HL-60 (cell line): ENCODE measurements around the gene TIPRL.

Experiments
- DNase-seq, 2 experiments: peaks; one replicate each; pipeline ENCODE4 v3.0.0-alpha.2; 2010 to 2020; ENCODE audit warnings: low read depth in 1 of 2, low spot score in 1 of 2
- H3K27ac ChIP-seq: fragments of 250-450 bp; sonication (Bioruptor Pico); replicated peaks from 2 replicates; pipeline ENCODE4 v1.5.1; 2020; ENCODE audit warnings: mild to moderate bottlenecking, moderate library complexity
- H3K27me3 ChIP-seq: fragments of 250-450 bp; sonication (Bioruptor Pico); 2 replicates; pipeline ENCODE4 v1.5.1; 2021; ENCODE audit warnings: mild to moderate bottlenecking, moderate library complexity; ENCODE audit not compliant: insufficient read depth, poor library complexity, severe bottlenecking
- H3K4me3 ChIP-seq: replicated peaks from 2 replicates; pipeline ENCODE4 v1.5.1; 2011; ENCODE audit warnings: mild to moderate bottlenecking, control low read depth, low read length; ENCODE audit not compliant: insufficient read depth
- CTCF ChIP-seq: IDR thresholded peaks from one replicate; pipeline ENCODE4 v1.5.1; 2011; ENCODE audit warnings: low read length, control low read depth, inconsistent platforms; ENCODE audit not compliant: insufficient read depth
- GABPA ChIP-seq: IDR thresholded peaks from 2 replicates; pipeline ENCODE4 v1.6.1; 2012; ENCODE audit warnings: low read depth
- POLR2AphosphoS5 ChIP-seq: IDR thresholded peaks from 2 replicates; pipeline ENCODE4 v1.6.1; 2012; ENCODE audit warnings: low read depth
- SPI1 ChIP-seq: IDR thresholded peaks from 2 replicates; pipeline ENCODE4 v1.6.1; 2012; ENCODE audit warnings: low read depth, mild to moderate bottlenecking, borderline replicate concordance
- TF ChIP-seq, protein P1 (sequence below): IDR thresholded peaks from 2 replicates; pipeline ENCODE4 v1.6.1; 2012; ENCODE audit warnings: low read depth; ENCODE audit not compliant: insufficient replicate concordance

Gene TIPRL

GRCh38 chr1:168225476-168226190, 46.9 kb downstream of the TIPRL start, which contains the start of gene SFT2D2:
Gene SFT2D2, plus strand, starts transcription at chr1:168226004. Its CDS starts 76 bp downstream, at chr1:168226080.
- Histone ChIP-seq H3K27me3 (no peaks in the 10 kb centered on the region), H3K4me3 (peak within 1 kb of the TSS; percentile 75), H3K27ac (peak within 1 kb of the TSS; percentile 94)
- TF ChIP-seq POLR2AphosphoS5, result peak; percentile 76
- TF ChIP-seq, protein P1, sequence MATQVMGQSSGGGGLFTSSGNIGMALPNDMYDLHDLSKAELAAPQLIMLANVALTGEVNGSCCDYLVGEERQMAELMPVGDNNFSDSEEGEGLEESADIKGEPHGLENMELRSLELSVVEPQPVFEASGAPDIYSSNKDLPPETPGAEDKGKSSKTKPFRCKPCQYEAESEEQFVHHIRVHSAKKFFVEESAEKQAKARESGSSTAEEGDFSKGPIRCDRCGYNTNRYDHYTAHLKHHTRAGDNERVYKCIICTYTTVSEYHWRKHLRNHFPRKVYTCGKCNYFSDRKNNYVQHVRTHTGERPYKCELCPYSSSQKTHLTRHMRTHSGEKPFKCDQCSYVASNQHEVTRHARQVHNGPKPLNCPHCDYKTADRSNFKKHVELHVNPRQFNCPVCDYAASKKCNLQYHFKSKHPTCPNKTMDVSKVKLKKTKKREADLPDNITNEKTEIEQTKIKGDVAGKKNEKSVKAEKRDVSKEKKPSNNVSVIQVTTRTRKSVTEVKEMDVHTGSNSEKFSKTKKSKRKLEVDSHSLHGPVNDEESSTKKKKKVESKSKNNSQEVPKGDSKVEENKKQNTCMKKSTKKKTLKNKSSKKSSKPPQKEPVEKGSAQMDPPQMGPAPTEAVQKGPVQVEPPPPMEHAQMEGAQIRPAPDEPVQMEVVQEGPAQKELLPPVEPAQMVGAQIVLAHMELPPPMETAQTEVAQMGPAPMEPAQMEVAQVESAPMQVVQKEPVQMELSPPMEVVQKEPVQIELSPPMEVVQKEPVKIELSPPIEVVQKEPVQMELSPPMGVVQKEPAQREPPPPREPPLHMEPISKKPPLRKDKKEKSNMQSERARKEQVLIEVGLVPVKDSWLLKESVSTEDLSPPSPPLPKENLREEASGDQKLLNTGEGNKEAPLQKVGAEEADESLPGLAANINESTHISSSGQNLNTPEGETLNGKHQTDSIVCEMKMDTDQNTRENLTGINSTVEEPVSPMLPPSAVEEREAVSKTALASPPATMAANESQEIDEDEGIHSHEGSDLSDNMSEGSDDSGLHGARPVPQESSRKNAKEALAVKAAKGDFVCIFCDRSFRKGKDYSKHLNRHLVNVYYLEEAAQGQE, result peak; percentile 11
- TF ChIP-seq CTCF, result no peak
- TF ChIP-seq SPI1, result no peak
- peak; percentile 32; the same call in 1 of the 2 replicates for TF ChIP-seq GABPA
- DNase-seq, result peak; percentile 75 to 76

DNA sequence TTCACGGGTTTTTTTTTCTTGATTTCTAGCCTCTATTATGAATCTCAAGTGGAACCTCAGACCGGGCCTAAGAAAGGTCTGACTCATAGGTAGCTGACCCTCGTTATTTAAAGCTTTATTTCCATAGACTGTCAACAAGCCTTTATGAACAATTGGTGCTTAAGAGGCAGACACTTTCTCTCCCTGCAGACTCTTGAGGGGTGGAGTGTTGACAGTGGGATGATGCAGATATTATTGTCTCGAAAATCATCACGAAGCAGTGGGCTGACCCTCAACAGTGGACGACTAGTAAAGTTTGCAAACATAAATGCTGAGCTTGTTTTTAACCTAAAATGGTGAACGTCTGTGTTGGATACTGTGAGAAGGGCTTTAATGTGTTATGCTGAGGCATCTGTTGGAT, 48.9 kb downstream of the TIPRL start:
- Histone ChIP-seq H3K4me3 (no peak overlapping the region), H3K27me3 (no peaks in the 10 kb centered on the region), H3K27ac (no peak overlapping the region)
- DNase-seq, result no peak
- TF ChIP-seq GABPA, result no peak
- no peak for TF ChIP-seq POLR2AphosphoS5
- TF ChIP-seq CTCF, result no peak
- TF ChIP-seq, protein P1, result no peak

DNA sequence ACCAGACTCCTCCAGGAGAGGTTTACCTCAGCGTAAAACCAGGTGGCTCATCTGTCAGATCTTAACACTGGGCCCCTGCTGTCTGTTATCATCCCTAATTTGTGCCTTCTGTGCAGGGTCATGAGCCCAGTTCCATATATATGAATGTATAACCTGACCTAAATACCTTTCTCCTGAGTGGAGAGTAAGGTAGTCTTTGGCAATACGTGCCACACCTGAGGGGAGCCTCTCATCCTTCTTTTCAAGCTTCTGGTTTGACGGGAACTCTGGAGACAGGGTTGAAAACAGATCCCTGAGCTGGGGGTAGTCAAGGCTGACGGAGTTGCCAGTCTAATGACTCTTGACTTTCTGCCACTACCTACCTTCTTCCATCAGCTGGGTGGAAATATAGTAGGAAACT, 51.1 kb downstream of the TIPRL start:
- no peaks in the 10 kb centered on the region for H3K27me3 ChIP-seq
- H3K27ac ChIP-seq, result no peak overlapping the region
- no peak for TF ChIP-seq POLR2AphosphoS5
- TF ChIP-seq CTCF, result no peak
- no peak for TF ChIP-seq GABPA
- no peak for TF ChIP-seq SPI1
- TF ChIP-seq, protein P1, result no peak
- H3K4me3 ChIP-seq, result no peak overlapping the region
- no peak for DNase-seq
